ENCODE measurements around the gene DLG3. TPM values are rescaled to one million over a fixed set of nuclear protein-coding genes. Genes with fewer than 3 reads are reported as not detected.
"Not testable (repeated sequence)": the region's sequence is repeated elsewhere in the genome, so short reads cannot be mapped to it uniquely, and the experiment has no call there.

The DLG3 gene
- total and polyA plus RNA-seq, 2 of the 8 experiments (the other 6 are each of a cell fraction or from before 2014, with no cell fraction given), result 29.2 to 63.8 TPM

GRCh38 chrX:70515270-70515669 is 70.6 kb downstream of the DLG3 start:
- FAIRE-seq; H2BK20ac ChIP-seq (ENCODE audit: low read length); H3K14ac ChIP-seq (ENCODE audit: insufficient read length); DNase-seq (ENCODE audit: low read depth in 1 of 2, low spot score in 2 of 2); H3K56ac ChIP-seq (replicated peaks; ENCODE audit: insufficient read length, low read depth, low read length); H3K18ac ChIP-seq (ENCODE audit: extremely low read depth, low read length); CTCF ChIA-PET (ENCODE audit: partially characterized antibody); H3K4me1 ChIP-seq (replicated peaks in 1 of 4; ENCODE audit: control insufficient read depth in 3 of 4, insufficient read depth in 4 of 4, low read length in 3 of 4); H3K27me3 ChIP-seq (replicated peaks in 1 of 4; ENCODE audit: control insufficient read depth in 3 of 4, extremely low read depth in 1 of 4, insufficient read depth in 3 of 4, low read length in 3 of 4); H3K9ac ChIP-seq (replicated peaks in 1 of 4; ENCODE audit: extremely low read depth in 1 of 4, low read depth in 3 of 4, low read length in 3 of 4); H3K79me2 ChIP-seq (ENCODE audit: control insufficient read depth in 1 of 2, insufficient read depth in 2 of 2, low read length in 2 of 2); H4K8ac ChIP-seq (ENCODE audit: extremely low read depth, insufficient read depth, low read length); H2BK15ac ChIP-seq (ENCODE audit: low read length); H3K79me1 ChIP-seq (ENCODE audit: low read depth, low read length); H4K20me1 ChIP-seq (replicated peaks in 1 of 2; ENCODE audit: control insufficient read depth in 1 of 2, insufficient read depth in 2 of 2, low read length in 2 of 2); H3K4me2 ChIP-seq (ENCODE audit: insufficient read depth in 1 of 2, low read depth in 2 of 2, low read length in 2 of 2); H3K36me3 ChIP-seq (ENCODE audit: control insufficient read depth in 2 of 4, insufficient read depth in 4 of 4, low read length in 3 of 4); H2AK5ac ChIP-seq (ENCODE audit: low read depth, low read length); H2BK12ac ChIP-seq (ENCODE audit: low read depth, low read length); H4K91ac ChIP-seq (replicated peaks; ENCODE audit: insufficient read length, low read length); H3K9me3 ChIP-seq (ENCODE audit: insufficient read depth in 2 of 2, low read depth in 1 of 2, low read length in 1 of 2); H3K23me2 ChIP-seq (ENCODE audit: low read depth, low read length); H3K4ac ChIP-seq (replicated peaks; ENCODE audit: insufficient read length, low read depth, low read length); H3K27ac ChIP-seq (ENCODE audit: low read depth, low read length); H2BK5ac ChIP-seq (ENCODE audit: low read depth, low read length); POLR2A ChIA-PET (ENCODE audit: partially characterized antibody); H2AFZ ChIP-seq (ENCODE audit: low read length); H2BK120ac ChIP-seq (replicated peaks; ENCODE audit: low read depth, low read length); H3K4me3 ChIP-seq (ENCODE audit: extremely low read depth in 1 of 4, insufficient read depth in 2 of 4, low read depth in 3 of 4, low read length in 4 of 4); H3K23ac ChIP-seq (ENCODE audit: insufficient read length); H4K5ac ChIP-seq (ENCODE audit: insufficient read length, low read depth, low read length): not testable (repeated sequence)
- WGBS, 2 experiments (ENCODE audit: extremely low coverage in 1 of 2, insufficient coverage in 1 of 2, insufficient read length in 1 of 2, insufficient replicate concordance in 2 of 2, low coverage in 1 of 2, low lambda C conversion rate in 2 of 2, missing lambda C conversion rate in 1 of 2), result 92% methylated on average over 4 of the region's 4 CpGs; no CpG with 5 or more reads in 1 of the 2 experiments

- H3K4ac ChIP-seq (replicated peaks; ENCODE audit: insufficient read length, low read depth, low read length); FAIRE-seq; H4K91ac ChIP-seq (replicated peaks; ENCODE audit: insufficient read length, low read length); H3K9me3 ChIP-seq (ENCODE audit: insufficient read depth in 2 of 2, low read depth in 1 of 2, low read length in 1 of 2); DNase-seq (ENCODE audit: low read depth in 1 of 2, low spot score in 2 of 2); H2BK12ac ChIP-seq (ENCODE audit: low read depth, low read length); H3K4me1 ChIP-seq (replicated peaks in 1 of 4; ENCODE audit: control insufficient read depth in 3 of 4, insufficient read depth in 4 of 4, low read length in 3 of 4); H4K5ac ChIP-seq (ENCODE audit: insufficient read length, low read depth, low read length); H3K56ac ChIP-seq (replicated peaks; ENCODE audit: insufficient read length, low read depth, low read length); H3K27me3 ChIP-seq (replicated peaks in 1 of 4; ENCODE audit: control insufficient read depth in 3 of 4, extremely low read depth in 1 of 4, insufficient read depth in 3 of 4, low read length in 3 of 4); H3K9ac ChIP-seq (replicated peaks in 1 of 4; ENCODE audit: extremely low read depth in 1 of 4, low read depth in 3 of 4, low read length in 3 of 4); H2BK20ac ChIP-seq (ENCODE audit: low read length); H2BK15ac ChIP-seq (ENCODE audit: low read length); H3K18ac ChIP-seq (ENCODE audit: extremely low read depth, low read length); H3K4me2 ChIP-seq (ENCODE audit: insufficient read depth in 1 of 2, low read depth in 2 of 2, low read length in 2 of 2); H4K8ac ChIP-seq (ENCODE audit: extremely low read depth, insufficient read depth, low read length); H2AFZ ChIP-seq (ENCODE audit: low read length); H3K79me2 ChIP-seq (ENCODE audit: control insufficient read depth in 1 of 2, insufficient read depth in 2 of 2, low read length in 2 of 2); H3K4me3 ChIP-seq (ENCODE audit: extremely low read depth in 1 of 4, insufficient read depth in 2 of 4, low read depth in 3 of 4, low read length in 4 of 4); H4K20me1 ChIP-seq (replicated peaks in 1 of 2; ENCODE audit: control insufficient read depth in 1 of 2, insufficient read depth in 2 of 2, low read length in 2 of 2); H3K23ac ChIP-seq (ENCODE audit: insufficient read length); H3K79me1 ChIP-seq (ENCODE audit: low read depth, low read length); H2AK5ac ChIP-seq (ENCODE audit: low read depth, low read length); H3K36me3 ChIP-seq (ENCODE audit: control insufficient read depth in 2 of 4, insufficient read depth in 4 of 4, low read length in 3 of 4); H2BK5ac ChIP-seq (ENCODE audit: low read depth, low read length); H3K14ac ChIP-seq (ENCODE audit: insufficient read length); H2BK120ac ChIP-seq (replicated peaks; ENCODE audit: low read depth, low read length); H3K23me2 ChIP-seq (ENCODE audit: low read depth, low read length); H3K27ac ChIP-seq (ENCODE audit: low read depth, low read length); POLR2A ChIA-PET (ENCODE audit: partially characterized antibody); CTCF ChIA-PET (ENCODE audit: partially characterized antibody): not testable (repeated sequence)
- WGBS, 2 experiments (ENCODE audit: extremely low coverage in 1 of 2, insufficient coverage in 1 of 2, insufficient read length in 1 of 2, insufficient replicate concordance in 2 of 2, low coverage in 1 of 2, low lambda C conversion rate in 2 of 2, missing lambda C conversion rate in 1 of 2), result no CpG with 5 or more reads among the region's 1 CpG
Measured at GRCh38 chrX:70515692-70516091, 71.1 kb downstream of the DLG3 start.
